ENCODE measurements around the gene STAT3. TPM values are rescaled to one million over a fixed set of nuclear protein-coding genes. Genes with fewer than 3 reads are reported as not detected.
"Not testable (repeated sequence)": the region's sequence is repeated elsewhere in the genome, so short reads cannot be mapped to it uniquely, and the experiment has no call there.

Gene STAT3
- polyA plus RNA-seq, 4 donors = 59.8 to 63.4 (median 60.4) TPM

DNA sequence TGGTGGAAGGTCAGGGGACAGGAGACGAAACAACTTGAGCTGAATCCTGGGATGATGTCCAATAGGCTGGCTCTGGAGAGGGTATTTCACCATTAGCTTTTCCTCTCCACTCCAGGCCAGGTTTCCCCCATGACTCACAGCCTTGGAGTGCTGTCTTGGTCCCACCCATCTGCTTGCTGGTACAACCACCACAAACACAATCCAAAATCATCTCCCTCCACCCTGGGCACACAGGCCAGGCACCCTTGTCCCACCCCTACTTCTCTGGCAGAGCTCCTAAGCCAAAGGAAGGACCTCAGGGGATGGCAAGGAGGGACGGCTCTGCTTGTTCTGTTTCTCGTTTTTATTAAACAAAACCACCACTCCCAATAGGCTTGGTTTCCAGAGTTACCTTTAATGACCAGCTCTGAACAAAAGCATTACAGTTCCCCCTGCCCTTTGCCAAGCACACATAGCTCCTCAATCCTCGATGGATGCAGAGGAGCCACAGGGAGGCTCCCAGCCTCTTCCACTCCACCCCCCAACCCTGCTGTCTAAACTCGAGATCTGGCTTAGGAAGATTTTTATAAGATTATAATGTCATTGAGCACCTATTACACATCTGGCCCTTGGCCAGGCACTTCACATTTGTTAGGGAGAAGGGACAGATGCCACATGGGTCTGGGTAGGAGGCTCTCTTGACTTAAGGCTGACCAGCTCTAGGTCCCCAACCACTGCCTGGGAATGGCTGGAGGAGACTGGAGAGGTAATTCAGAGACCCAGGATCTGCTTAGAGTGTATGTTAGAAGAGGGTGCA is 21.5 kb upstream of the STAT3 start:
- DNase-seq (ENCODE audit: low read depth in 4 of 4, low spot score in 3 of 4) = no peak

- DNase-seq (ENCODE audit: low read depth in 4 of 4, low spot score in 3 of 4) = no peak
These were observed 19.8 kb upstream of the STAT3 start for GRCh38 chr17:42408061-42408460.

DNA sequence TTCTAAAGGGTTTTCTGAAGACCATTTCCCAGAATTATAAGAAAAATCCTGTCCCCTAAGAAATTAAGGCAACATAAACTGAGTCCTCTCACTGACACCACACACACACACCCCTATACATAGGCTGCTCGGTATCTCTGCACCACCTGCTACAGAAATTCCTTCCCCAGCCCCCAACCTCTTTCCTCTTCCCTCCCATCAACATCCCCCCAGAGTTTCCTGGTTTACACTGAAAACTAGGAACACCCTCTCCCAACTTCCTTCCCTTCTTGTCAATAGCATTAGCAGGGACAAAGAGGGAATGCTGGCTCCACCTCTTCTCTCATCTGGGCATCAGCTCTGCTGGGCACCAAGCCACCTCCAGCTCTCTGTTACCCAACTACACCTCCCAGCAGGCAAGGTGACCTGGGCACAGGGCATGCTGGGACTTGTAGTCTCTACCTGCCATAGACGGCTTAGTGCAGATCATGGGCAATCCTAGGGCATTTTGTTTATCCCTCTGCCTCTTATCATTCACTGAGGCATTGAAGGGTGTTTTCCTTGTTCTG is 19.1 kb upstream of the STAT3 start:
- DNase-seq (ENCODE audit: low read depth in 4 of 4, low spot score in 3 of 4) = no peak

GRCh38 chr17:42406615-42407288 is 18.5 kb upstream of the STAT3 start:
- no peak for DNase-seq (ENCODE audit: low read depth in 4 of 4, low spot score in 3 of 4)

GRCh38 chr17:42405963-42406495 is 17.8 kb upstream of the STAT3 start:
- DNase-seq (ENCODE audit: low read depth in 4 of 4, low spot score in 3 of 4) = no peak

DNA sequence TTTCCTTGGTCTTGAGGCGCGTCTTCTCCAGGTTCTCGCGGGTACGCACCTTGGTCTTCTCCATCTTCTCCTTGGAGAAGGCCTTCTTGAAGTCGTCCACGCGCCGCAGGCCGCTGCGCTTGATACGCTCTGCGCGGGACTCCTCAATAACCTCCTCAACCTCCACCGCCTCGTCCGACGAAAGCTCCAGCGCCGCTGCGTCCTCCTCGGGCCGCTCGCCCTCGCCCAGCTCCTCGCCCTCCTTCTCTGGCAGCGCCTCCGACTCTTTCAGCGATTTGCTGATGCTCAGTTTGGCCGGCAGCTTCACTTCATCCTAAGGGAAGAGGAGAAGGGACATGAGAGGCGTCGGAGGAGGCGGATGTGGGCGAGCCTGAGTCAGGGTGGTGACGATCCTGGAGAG is 16.8 kb upstream of the STAT3 start:
- DNase-seq (ENCODE audit: low read depth in 4 of 4, low spot score in 3 of 4) = no peak

DNA sequence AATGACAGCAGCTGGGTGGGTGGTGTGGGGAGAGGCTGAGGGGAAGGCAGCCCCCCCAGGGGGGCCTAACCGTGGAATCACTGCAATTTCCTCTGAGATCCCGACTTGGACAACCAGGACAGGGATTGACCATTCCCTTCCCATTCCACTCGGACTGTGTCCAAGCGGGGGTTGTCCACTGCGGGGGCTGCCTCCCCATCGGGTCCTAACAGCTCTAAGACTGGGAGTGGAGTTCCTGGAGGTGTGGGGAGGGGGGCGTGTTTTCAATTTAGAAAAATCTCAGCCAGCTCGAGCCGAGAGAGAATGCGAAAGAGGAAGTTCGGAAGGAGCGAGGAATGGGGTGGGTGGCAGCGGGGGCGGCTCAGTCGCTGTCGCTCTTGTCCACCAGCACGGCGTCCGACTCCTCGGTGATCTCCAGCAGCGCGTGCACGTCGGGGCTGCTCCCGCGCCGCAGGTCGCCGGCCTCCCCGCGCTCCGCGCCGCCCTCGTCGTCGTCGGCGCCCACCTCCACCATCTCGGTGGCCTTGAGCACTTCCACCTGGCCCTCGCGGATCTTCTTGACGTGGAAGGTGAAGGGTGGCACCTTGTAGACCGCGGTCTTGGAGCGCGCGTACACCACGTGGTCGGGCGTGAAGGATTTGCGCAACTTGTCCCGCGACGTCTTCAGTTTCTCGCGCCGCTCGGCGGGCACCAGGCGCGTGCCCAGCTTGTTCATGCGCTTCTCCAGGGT is 16.2 kb upstream of the STAT3 start:
- no peak for DNase-seq (ENCODE audit: low read depth in 4 of 4, low spot score in 3 of 4)

DNA sequence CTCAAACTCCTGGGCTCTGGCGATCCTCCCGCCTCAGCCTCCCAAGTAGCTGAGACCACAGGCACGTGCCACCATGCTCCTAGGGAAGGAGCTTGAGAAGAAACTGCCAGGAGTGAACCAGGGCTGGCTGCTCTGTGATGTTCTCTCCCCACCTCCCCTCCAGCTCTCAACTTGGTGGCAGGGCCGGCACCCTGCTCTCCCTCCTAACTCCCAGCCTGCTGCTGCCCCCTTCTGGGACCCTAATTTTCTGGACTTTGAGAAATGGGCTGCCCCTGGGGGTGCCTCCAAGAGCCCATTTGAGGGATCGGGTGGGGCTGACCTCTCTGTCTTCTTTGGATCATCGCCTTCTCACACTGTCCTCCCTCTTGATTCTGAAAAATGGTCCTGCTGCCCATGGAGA is 14.9 kb upstream of the STAT3 start:
- DNase-seq (ENCODE audit: low read depth in 4 of 4, low spot score in 3 of 4) = no peak

GRCh38 chr17:42402117-42402516 is 13.9 kb upstream of the STAT3 start:
- no peak for DNase-seq (ENCODE audit: low read depth in 4 of 4, low spot score in 3 of 4)

- not testable (repeated sequence) for DNase-seq (ENCODE audit: low read depth in 4 of 4, low spot score in 3 of 4)
These were observed 12.7 kb upstream of the STAT3 start for GRCh38 chr17:42400844-42401375.

DNA sequence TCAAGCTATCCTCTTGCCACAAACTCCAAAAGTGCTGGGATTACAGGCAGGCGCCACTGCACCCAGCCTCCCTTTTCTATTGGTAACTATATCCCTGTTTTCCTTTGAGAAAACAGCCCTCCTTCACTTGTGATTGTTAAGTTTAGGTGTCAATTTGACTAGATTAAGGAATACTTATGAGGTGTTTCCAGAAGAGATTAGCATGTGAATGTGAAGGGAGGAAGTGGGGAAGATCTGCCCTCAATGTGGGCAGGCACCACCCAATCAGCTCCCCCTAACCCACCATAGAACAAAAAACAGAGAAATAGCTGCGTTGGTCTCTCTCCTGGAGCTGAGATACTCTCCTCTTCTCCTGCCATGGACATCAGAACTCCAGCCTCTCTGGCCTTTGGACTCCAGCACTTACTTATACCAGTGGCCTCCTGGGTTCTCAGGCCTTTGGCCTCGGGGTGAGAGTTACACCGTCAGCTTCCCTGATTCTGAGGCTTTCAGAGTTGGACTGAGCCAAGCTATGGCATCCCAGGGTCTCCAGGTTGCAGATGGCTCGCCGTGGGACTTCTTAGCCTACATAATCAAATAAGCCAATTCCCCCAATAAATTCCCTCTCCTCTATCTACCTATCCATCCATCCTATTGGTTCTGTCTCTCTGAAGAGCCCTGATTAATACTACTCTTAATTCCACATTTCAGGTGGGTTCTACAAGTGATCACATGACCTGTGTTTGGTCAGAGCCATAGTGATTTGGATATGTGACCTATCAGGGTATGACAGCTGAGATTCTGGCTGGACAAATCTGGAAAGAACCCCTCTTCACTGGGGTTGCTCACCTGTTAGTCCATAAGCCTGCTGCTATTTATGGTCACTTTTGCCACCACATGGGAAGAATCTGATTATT is 12.0 kb upstream of the STAT3 start:
- no peak for DNase-seq (ENCODE audit: low read depth in 4 of 4, low spot score in 3 of 4)

- no peak for DNase-seq (ENCODE audit: low read depth in 4 of 4, low spot score in 3 of 4)
These were observed 10.9 kb upstream of the STAT3 start for GRCh38 chr17:42399121-42399520.

DNA sequence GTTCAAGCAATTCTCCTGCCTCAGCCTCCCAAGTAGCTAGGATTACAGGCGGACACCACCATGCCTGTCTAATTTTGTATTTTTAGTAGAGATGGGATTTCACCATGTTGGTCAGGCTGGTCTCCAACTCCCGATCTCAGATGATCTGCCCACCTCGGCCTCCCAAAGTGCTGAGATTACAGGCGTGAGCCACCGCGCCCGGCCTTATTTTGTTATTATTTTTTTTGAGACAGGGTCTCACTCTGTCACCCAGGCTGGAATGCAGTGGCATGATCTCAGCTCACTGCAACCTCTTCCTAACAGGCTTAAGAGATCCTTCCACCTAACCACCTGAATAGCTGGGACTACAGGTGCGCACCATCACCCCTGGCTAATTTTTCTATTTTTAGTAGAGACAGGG is 7.4 kb upstream of the STAT3 start:
- not testable (repeated sequence) for DNase-seq (ENCODE audit: low read depth in 4 of 4, low spot score in 3 of 4)

GRCh38 chr17:42394838-42395237 is 6.6 kb upstream of the STAT3 start:
- DNase-seq (ENCODE audit: low read depth in 4 of 4, low spot score in 3 of 4) = no peak

GRCh38 chr17:42392692-42393415 is 4.6 kb upstream of the STAT3 start:
- no peak for DNase-seq (ENCODE audit: low read depth in 4 of 4, low spot score in 3 of 4)

DNA sequence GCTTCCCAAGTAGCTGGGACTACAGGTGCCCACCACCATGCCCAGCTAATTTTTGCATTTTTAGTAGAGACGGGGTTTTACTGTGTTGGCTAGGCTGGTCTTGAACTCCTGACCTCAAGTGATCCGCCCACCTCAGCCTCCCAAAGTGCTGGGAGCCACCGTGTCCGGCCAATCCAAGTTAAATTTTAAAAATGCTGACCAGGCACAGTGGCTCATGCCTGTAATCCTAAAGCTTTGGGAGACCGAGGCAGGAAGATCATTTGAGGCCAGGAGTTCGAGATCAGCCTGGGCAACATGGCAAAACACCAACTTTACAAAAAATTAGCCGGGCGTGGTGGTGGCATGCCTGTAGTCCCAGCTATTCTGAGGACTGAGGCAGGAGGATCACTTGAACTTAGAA is 3.2 kb upstream of the STAT3 start:
- not testable (repeated sequence) for DNase-seq (ENCODE audit: low read depth in 4 of 4, low spot score in 3 of 4)

DNA sequence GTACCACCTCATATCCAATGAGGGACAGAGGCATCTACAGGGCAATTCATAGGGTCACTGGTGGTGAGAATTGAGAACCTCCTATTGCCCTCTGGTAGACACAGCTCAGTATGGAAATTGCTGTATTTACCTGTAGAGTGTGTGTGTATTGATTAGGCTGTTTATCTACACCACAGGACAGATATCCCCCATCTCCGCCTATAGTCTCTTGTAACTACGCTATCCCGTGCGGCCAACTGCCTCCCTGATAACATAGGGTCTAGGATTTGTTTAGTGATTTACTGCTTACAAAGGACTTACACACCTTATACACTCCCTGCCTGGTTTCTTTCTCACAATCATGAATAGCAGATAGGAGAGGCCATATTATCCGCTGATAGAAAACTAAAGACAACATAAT is 1.7 kb upstream of the STAT3 start:
- no peak for DNase-seq (ENCODE audit: low read depth in 4 of 4, low spot score in 3 of 4)

- no peak for DNase-seq (ENCODE audit: low read depth in 4 of 4, low spot score in 3 of 4)
These were observed 834 bp upstream of the STAT3 start for GRCh38 chr17:42389135-42389417.

- DNase-seq (ENCODE audit: low read depth in 4 of 4, low spot score in 3 of 4) = no peak
These were observed 421 bp downstream of the STAT3 start for GRCh38 chr17:42387661-42388380.
